H54 (cell line): ENCODE measurements around the gene OR10A5.
"Not testable (repeated sequence)": the region's sequence is repeated elsewhere in the genome, so short reads cannot be mapped to it uniquely, and the experiment has no call there.

ENCODE experiments used
- DNase-seq: peaks from one replicate; pipeline ENCODE4 v3.0.0; 2011; ENCODE audit warnings: low spot score, mixed read lengths; ENCODE audit not compliant: insufficient read length
- FAIRE-seq: peaks from 3 replicates; lab custom pipeline; 2011; peaks lifted over from hg19 to GRCh38; lab: Jason Lieb, UNC
- POLR2A ChIP-seq: IDR thresholded peaks from 2 replicates; pipeline ENCODE4 v1.6.1; 2011; ENCODE audit warnings: low read depth, mild to moderate bottlenecking, low read length

OR10A5 gene, protein sequence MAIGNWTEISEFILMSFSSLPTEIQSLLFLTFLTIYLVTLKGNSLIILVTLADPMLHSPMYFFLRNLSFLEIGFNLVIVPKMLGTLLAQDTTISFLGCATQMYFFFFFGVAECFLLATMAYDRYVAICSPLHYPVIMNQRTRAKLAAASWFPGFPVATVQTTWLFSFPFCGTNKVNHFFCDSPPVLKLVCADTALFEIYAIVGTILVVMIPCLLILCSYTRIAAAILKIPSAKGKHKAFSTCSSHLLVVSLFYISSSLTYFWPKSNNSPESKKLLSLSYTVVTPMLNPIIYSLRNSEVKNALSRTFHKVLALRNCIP

DNA sequence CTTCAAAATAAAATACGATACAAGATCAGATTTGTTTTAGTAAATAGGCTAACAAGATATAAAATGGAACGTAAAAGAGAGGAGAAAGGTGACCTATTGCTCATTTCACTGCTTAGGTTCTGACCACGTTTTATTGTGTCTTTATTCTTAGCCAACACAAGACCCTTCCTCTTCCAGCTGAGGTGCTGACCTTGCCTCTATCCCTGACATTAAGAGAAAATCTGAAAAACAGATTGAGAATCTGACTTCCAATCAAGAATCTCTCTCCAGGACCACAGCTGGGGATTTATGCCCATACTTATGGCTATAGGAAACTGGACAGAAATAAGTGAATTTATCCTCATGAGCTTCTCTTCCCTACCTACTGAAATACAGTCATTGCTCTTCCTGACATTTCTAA is at the start of gene OR10A5:
OR10A5 (plus strand) TSS at position 301 of the 400 bp plus-strand sequence; CDS start at position 301, 0 bp downstream.
- no peak for TF ChIP-seq POLR2A
- FAIRE-seq: no peak
- no peak for DNase-seq

DNA sequence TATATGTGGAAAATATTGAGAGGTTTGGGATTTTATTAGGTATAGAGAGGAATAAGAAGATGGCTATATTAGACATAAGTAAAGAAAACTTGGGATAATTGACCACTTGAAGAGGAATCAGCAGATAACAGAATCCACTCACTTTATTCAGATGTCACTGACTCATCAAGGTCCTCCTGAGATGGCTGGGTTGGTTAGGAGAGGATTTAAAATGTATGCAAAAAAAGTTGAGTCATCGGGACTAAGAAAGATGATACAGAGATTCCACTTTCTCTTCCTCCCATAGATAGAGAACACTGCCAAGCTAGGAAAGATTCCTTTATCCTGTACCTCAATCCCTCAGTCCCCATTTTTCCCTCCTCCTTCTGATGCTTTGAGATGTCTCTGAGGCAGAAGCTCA is 46.1 kb upstream of the OR10A5 start, which contains the start of gene OR6A2:
OR6A2 (minus strand) TSS at position 288 of the 400 bp plus-strand sequence. CDS start 3,981 bp downstream, outside the sequence.
- DNase-seq: no peak
- no peak for TF ChIP-seq POLR2A

DNA sequence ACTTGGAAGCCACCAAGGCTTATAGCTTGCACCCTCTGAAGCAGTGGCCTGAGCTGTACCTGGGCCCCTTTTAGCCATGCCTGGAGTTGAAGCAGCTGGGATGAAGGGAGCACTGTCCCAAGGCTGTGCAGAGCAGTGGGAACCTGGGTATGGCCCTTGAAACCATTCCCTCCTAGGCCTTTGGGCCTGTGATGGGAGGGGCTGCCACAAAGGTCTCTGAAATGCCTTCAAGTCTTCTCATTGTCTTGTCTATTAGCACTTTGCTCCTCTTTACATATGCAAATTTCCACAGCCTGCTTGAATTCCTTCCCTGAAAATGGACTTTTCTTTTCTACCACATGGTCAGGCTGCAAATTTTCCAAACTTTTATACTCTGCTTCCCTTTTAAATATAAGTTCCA is 44.4 kb upstream of the OR10A5 start:
- not testable (repeated sequence) for DNase-seq, FAIRE-seq

More for the DNA sequence above, 46.1 kb upstream of the OR10A5 start, which contains the start of gene OR6A2:
- peak; percentile 45 for FAIRE-seq

DNA sequence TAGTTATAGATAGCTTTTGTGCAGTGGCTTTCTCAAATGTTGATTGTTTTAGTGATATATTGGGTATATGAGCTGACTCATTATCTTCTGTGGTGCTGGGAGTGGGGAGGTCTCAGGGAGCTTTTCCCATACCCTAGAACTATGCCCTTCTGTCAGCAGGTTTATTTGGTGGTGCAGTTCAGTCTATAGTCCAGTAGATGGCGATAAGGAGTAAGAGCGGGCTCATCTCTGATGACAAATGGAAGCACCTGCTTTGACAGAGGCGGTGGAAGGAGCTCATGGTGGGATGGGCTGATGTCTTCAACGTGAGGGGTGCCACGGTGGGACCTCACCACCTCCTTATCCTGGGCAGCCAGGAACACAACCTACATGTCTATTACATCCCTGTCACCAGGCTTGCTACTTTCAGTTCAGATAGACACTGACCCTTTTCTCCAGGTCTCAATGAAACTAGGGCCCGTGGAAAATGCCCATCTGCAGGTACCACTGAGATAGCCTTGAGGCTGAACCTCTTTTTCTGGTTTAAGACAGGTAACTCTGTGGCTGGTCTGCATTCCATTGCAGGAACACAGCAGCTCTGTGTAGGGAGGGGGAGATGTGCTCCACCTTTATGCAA is 33.0 kb upstream of the OR10A5 start:
- TF ChIP-seq POLR2A: 0 out of 2 replicates have a peak, but pooled peaks have one; percentile 13
- FAIRE-seq: peak; percentile 96
- peak; percentile 33 for DNase-seq

DNA sequence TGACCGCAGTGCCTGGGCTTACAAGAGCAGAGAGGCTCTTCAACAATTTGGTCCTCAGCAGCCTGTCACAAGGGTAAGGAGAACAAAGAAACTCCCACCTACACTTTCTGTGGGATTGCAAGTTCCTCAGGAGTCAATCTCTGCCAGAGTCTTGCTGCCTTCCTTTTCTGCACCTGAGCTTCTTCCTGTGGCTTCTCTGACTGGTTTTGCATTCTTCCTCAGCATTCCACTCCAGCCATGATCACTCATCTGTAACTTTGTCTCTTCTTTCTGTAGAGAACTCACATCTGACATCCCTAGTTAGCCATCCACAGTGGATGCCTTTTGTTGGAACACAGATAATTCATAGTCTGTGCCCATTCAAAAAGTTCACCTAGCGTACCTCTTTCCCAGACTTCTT is 31.8 kb upstream of the OR10A5 start:
- FAIRE-seq: no peak
- no peak for DNase-seq
- no peak for TF ChIP-seq POLR2A

DNA sequence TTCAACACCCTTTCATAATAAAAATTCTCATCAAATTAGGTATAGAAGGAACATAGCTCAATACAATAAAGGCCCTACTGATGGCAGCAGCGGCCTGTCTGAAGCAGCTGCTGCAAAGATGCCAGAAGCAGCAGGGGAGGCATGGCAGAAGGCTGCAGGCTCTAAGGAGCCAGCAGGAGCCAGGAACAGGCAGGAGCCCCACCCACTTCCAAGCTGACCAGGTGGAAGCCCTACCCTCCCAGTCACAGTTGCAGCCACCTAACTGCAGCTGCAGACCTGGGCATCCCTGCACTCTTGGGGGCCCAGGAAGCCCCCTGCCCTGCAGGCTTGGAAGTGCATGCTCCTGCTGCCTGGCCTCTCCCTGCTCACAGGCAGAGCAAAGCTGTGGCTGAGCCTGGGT is 27.8 kb upstream of the OR10A5 start:
- FAIRE-seq (no peak), DNase-seq (no peak)
- no peak for TF ChIP-seq POLR2A

DNA sequence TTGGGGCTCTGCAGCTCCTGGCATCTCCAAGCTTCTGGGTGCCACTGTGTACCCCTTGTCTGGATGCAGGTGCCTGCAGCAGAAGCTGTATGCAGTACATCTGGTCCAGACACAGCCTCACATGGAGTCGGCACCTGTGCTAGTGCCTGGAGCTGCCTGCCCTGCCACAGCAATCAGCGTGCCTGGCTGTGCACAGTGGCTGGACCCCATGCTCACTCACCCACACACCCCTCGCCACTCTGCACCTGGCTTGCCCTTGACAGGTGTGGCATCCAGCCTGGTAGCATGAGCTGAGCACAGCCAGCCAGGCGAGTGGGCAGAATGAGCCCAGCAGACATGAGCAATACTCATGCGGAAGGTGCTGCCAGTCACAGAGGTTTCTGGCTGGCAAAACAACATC is 26.5 kb upstream of the OR10A5 start:
- FAIRE-seq: no peak
- DNase-seq: no peak
- TF ChIP-seq POLR2A: no peak

DNA sequence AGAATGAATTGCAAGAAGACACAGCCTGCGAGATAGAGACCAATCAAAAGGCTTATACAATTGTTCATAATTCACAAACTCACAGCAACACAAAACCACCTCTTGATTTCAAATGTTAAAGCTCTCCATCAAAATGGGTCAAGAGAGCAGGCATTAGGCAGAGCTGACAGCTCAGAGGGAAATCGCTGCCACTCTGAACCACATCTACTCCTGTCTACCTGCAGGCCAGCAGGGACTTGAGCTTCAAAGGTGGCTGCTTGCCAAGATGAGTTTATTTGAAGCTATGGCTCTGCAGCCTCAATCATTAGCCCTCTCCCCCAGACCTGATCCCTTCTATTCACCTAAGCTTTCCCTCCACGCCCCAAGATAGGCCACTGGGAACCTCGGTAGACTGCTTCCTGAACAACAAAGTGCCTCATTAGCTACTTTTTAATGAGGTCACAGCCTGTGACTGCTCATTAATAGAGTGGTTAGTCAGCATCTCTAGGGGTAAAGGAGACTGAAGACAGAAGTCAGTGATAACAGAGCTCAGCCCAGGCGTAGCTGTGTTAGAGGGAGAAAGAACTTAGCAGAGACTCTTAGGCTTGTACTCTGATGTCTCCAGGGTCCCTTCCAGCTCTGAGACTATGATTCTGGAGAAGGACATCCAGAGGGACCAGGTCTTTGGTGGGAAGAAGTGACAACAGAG is 21.2 kb upstream of the OR10A5 start:
- FAIRE-seq (no peak), DNase-seq (no peak)
- no peak for TF ChIP-seq POLR2A

DNA sequence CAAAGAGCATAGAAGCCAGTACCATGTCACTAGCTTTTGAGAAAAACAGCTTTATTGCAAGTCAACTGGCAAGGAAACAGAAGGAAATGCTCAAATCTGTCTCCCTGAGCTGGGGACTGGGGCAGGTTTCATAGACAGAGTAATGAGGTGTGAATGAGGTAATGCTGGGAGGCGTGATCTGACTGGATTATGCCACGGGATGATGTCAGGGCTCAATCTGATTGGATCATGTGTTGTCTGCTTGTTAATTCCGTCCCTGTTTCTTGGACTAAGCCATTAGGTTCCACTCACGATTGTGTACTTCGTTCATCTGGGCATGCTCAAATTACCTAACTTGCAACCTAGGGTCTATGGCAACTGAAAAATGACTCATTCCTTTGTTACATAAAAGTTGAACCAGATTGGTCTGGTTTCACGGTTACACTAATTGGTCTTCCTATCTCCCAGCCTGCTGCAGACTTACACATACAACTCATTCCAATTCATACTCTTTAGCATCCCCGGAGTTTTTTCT is 20.2 kb upstream of the OR10A5 start:
- FAIRE-seq (peak; percentile 80), DNase-seq (no peak)
- TF ChIP-seq POLR2A: no peak

DNA sequence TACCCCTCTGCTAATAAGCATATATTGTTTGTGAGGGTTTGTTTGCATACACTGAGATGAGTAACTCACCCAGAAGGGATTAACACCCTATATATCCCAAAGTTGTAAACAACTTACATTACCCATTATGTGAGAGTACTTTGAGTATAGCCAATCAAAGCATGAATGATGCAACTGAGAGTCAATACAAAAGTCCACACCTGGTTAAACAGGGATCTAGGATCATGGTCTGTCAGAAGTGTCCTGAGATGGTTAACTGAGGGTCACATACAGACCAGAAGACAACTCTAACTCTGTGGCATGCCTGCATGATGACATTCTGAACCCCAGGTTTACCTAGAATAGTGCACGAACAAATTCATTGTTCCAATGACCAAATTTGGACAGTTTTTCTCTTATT is 17.4 kb upstream of the OR10A5 start:
- peak; percentile 11 for FAIRE-seq
- no peak for TF ChIP-seq POLR2A
- no peak for DNase-seq

DNA sequence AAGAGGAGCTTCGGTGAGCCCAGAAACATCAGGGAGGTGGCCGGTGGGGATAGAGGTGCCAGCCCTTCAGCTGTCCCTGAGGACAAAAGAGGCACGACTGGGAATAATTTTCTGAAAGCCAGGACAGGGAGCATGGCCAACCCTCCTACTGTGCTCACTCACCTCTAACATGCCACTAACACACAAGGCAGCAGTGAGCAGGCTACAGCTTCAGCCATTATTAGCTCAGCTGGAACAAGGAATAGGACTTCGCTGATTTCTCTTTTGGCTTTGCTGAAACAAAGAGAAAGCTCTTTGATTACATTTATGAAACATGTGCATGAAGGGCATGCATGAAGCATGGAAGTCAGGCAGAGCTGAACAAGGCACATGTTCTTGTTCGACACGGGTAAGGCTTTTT is 12.1 kb upstream of the OR10A5 start:
- FAIRE-seq: no peak
- TF ChIP-seq POLR2A: no peak
- DNase-seq: no peak

DNA sequence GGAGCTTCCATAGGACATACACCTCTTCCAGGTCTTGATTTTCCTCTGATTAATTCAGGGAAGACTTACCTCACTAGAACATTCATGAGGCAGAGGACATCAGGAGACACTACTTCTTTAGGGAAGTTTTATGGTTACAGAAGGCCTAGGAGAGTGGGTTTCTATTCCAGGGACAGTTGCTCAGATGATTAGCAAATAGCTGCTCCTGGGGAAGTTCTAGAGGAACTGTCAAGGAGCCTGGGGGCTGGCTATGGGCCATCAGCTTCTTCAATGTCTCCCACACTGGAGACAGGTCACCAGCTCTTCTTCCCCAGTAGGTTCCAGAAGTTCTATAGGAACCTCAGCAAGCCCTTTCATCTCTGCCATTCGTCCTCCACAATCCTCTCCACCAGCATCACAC is 11.5 kb upstream of the OR10A5 start:
- no peak for DNase-seq
- no peak for TF ChIP-seq POLR2A
- no peak for FAIRE-seq

DNA sequence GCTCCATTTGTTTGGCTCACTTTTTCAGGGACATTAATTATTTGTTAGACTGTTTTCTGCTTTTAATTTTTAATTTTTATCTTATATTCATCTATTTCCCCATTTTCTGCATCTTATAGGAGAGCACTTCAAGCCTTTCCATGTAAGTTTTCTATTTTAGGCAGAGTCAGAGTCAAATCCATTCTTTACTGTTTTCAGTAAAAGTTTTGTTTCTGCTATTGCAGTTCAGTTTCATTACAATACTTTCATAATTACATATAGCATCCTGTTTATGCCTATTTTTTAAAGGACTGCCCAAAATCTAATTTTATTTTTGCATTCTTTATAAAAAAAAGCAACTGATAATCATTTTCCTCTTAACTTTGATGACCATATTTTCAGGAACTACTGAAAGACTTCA is 3.8 kb upstream of the OR10A5 start:
- TF ChIP-seq POLR2A: no peak
- no peak for FAIRE-seq

DNA sequence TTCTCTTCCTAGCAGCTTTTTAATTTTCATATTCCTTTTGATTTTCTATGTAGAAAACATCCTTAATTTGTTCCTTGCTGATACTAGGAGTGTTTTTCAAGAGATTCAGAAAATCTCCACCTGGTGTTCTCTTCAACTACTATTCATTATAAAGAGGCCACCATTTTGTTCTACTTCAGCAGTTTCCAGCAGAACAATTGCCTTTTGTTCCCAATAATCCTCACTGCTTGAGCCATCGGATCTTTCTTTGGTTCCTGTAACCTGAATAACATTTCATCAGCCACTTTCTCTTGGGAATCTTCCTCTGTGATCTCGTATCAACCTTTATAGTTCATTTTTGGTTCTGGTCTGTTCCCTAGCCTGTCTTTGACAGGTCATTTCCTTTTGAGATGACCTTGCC is 1.8 kb upstream of the OR10A5 start:
- no peak for TF ChIP-seq POLR2A

More for the DNA sequence above, 3.8 kb upstream of the OR10A5 start:
- DNase-seq: no peak

More for the DNA sequence above, 1.8 kb upstream of the OR10A5 start:
- no peak for FAIRE-seq
- no peak for DNase-seq
